Central memory CD8-positive, alpha-beta T cell (primary cell): ENCODE results near the gene DOP1A.

Experiments
- ATAC-seq: fragments of 150-1000 bp; cut with Tn5 transposase; replicated peaks from 2 replicates; pipeline ENCODE4 v1.10.0; 2022; ENCODE audit warnings: mild to moderate bottlenecking, moderate FRiP score, moderate number of reproducible peaks; ENCODE audit not compliant: poor library complexity, severe bottlenecking; ENCODE audit errors: extremely low read depth
- DNase-seq, 2 donors: peaks; one replicate each; pipeline ENCODE4 v3.0.0; 2021; ENCODE audit warnings: low spot score in 2 of 2
- H3K27ac Mint-ChIP-seq: one replicate; pipeline ENCODE4 v1.8.0; 2022; ENCODE audit warnings: low read depth, mild to moderate bottlenecking, moderate library complexity, mixed read lengths
- H3K27me3 Mint-ChIP-seq: one replicate; pipeline ENCODE4 v1.8.0; 2022; ENCODE audit warnings: mixed read lengths
- H3K36me3 Mint-ChIP-seq: one replicate; pipeline ENCODE4 v1.8.0; 2022; ENCODE audit warnings: mild to moderate bottlenecking, moderate library complexity, mixed read lengths; ENCODE audit not compliant: insufficient read depth
- H3K4me1 Mint-ChIP-seq: one replicate; pipeline ENCODE4 v1.8.0; 2022; ENCODE audit warnings: mixed read lengths
- H3K4me3 Mint-ChIP-seq: one replicate; pipeline ENCODE4 v1.8.0; 2022; ENCODE audit warnings: mild to moderate bottlenecking, moderate library complexity, mixed read lengths
- H3K9me3 Mint-ChIP-seq: one replicate; pipeline ENCODE4 v1.8.0; 2022; ENCODE audit warnings: mixed read lengths

Gene DOP1A

GRCh38 chr6:83097204-83097603, 29.7 kb downstream of the DOP1A start:
- Mint-ChIP-seq H3K9me3 (peaks cover 6% of the 10 kb centered on the region), H3K27ac (no peak overlapping the region), H3K4me1 (peaks cover 17% of the 10 kb centered on the region), H3K27me3 (no peaks in the 10 kb centered on the region), H3K4me3 (no peak overlapping the region), H3K36me3 (peaks cover 13% of the 10 kb centered on the region)
- ATAC-seq (no peak), DNase-seq (no peak)

GRCh38 chr6:83097675-83098074, 30.2 kb downstream of the DOP1A start:
- H3K9me3 Mint-ChIP-seq, result peaks cover 6% of the 10 kb centered on the region
- no peak overlapping the region for H3K4me3 Mint-ChIP-seq
- H3K36me3 Mint-ChIP-seq, result peaks cover 15% of the 10 kb centered on the region
- DNase-seq (no peak), ATAC-seq (no peak)
- no peaks in the 10 kb centered on the region for H3K27me3 Mint-ChIP-seq
- peaks cover 17% of the 10 kb centered on the region for H3K4me1 Mint-ChIP-seq
- H3K27ac Mint-ChIP-seq, result no peak overlapping the region

- no peak overlapping the region for H3K4me3 Mint-ChIP-seq
- peaks cover 15% of the 10 kb centered on the region for H3K36me3 Mint-ChIP-seq
- H3K4me1 Mint-ChIP-seq, result peaks cover 17% of the 10 kb centered on the region
- peaks cover 6% of the 10 kb centered on the region for H3K9me3 Mint-ChIP-seq
- H3K27me3 Mint-ChIP-seq, result no peaks in the 10 kb centered on the region
- no peak for ATAC-seq
- DNase-seq, result no peak
- H3K27ac Mint-ChIP-seq, result no peak overlapping the region
Measured at GRCh38 chr6:83098589-83098988, 31.1 kb downstream of the DOP1A start.

GRCh38 chr6:83108378-83108777, 40.9 kb downstream of the DOP1A start:
- DNase-seq (no peak), ATAC-seq (no peak)
- peaks cover 25% of the 10 kb centered on the region for H3K36me3 Mint-ChIP-seq
- no peaks in the 10 kb centered on the region for H3K27me3 Mint-ChIP-seq
- H3K4me1 Mint-ChIP-seq, result no peaks in the 10 kb centered on the region
- H3K4me3 Mint-ChIP-seq, result no peak overlapping the region
- no peak overlapping the region for H3K27ac Mint-ChIP-seq
- H3K9me3 Mint-ChIP-seq, result peaks cover 6% of the 10 kb centered on the region

GRCh38 chr6:83113258-83113657, 45.8 kb downstream of the DOP1A start:
- Mint-ChIP-seq H3K36me3 (peaks cover 19% of the 10 kb centered on the region), H3K27me3 (no peaks in the 10 kb centered on the region), H3K27ac (no peak overlapping the region), H3K4me3 (no peak overlapping the region), H3K4me1 (no peaks in the 10 kb centered on the region), H3K9me3 (no peaks in the 10 kb centered on the region)
- ATAC-seq (no peak), DNase-seq (no peak)

- Mint-ChIP-seq H3K27ac (no peak overlapping the region), H3K4me3 (no peak overlapping the region), H3K4me1 (no peaks in the 10 kb centered on the region), H3K27me3 (no peaks in the 10 kb centered on the region), H3K9me3 (no peaks in the 10 kb centered on the region), H3K36me3 (peaks cover 16% of the 10 kb centered on the region)
- DNase-seq (no peak), ATAC-seq (no peak)
Measured at GRCh38 chr6:83114164-83114563, 46.7 kb downstream of the DOP1A start.

GRCh38 chr6:83117802-83118201, 50.3 kb downstream of the DOP1A start:
- peaks cover 14% of the 10 kb centered on the region for H3K36me3 Mint-ChIP-seq
- H3K27ac Mint-ChIP-seq, result no peak overlapping the region
- no peaks in the 10 kb centered on the region for H3K4me1 Mint-ChIP-seq
- DNase-seq, result no peak
- no peak overlapping the region for H3K4me3 Mint-ChIP-seq
- H3K27me3 Mint-ChIP-seq, result no peaks in the 10 kb centered on the region
- no peaks in the 10 kb centered on the region for H3K9me3 Mint-ChIP-seq
- no peak for ATAC-seq

GRCh38 chr6:83119742-83120300, 52.4 kb downstream of the DOP1A start:
- no peak overlapping the region for H3K27ac Mint-ChIP-seq
- no peak for ATAC-seq

GRCh38 chr6:83124553-83124952, 57.1 kb downstream of the DOP1A start:
- H3K9me3 Mint-ChIP-seq, result no peaks in the 10 kb centered on the region
- no peak overlapping the region for H3K4me3 Mint-ChIP-seq
- H3K36me3 Mint-ChIP-seq, result peaks cover 39% of the 10 kb centered on the region
- no peak for DNase-seq
- no peak overlapping the region for H3K27ac Mint-ChIP-seq
- ATAC-seq, result no peak
- no peaks in the 10 kb centered on the region for H3K4me1 Mint-ChIP-seq
- H3K27me3 Mint-ChIP-seq, result no peaks in the 10 kb centered on the region

More at GRCh38 chr6:83119742-83120300, 52.4 kb downstream of the DOP1A start:
- DNase-seq, result no peak
- no peaks in the 10 kb centered on the region for H3K9me3 Mint-ChIP-seq
- H3K4me3 Mint-ChIP-seq, result no peak overlapping the region
- no peaks in the 10 kb centered on the region for H3K27me3 Mint-ChIP-seq
- no peaks in the 10 kb centered on the region for H3K4me1 Mint-ChIP-seq
- peaks cover 24% of the 10 kb centered on the region for H3K36me3 Mint-ChIP-seq

- H3K4me3 Mint-ChIP-seq, result no peak overlapping the region
- H3K27me3 Mint-ChIP-seq, result no peaks in the 10 kb centered on the region
- no peaks in the 10 kb centered on the region for H3K9me3 Mint-ChIP-seq
- ATAC-seq (no peak), DNase-seq (no peak)
- no peak overlapping the region for H3K27ac Mint-ChIP-seq
- no peaks in the 10 kb centered on the region for H3K4me1 Mint-ChIP-seq
- H3K36me3 Mint-ChIP-seq, result peaks cover 43% of the 10 kb centered on the region
Measured at GRCh38 chr6:83125425-83125824, 58.0 kb downstream of the DOP1A start.

GRCh38 chr6:83126223-83126622, 58.8 kb downstream of the DOP1A start:
- Mint-ChIP-seq H3K9me3 (no peaks in the 10 kb centered on the region), H3K4me3 (no peak overlapping the region), H3K36me3 (peaks cover 47% of the 10 kb centered on the region), H3K27me3 (no peaks in the 10 kb centered on the region), H3K27ac (no peak overlapping the region), H3K4me1 (no peaks in the 10 kb centered on the region)
- DNase-seq, result no peak
- no peak for ATAC-seq

GRCh38 chr6:83126807-83127206, 59.3 kb downstream of the DOP1A start:
- no peak overlapping the region for H3K27ac Mint-ChIP-seq
- peaks cover 52% of the 10 kb centered on the region for H3K36me3 Mint-ChIP-seq

GRCh38 chr6:83127258-83127657, 59.8 kb downstream of the DOP1A start:
- no peaks in the 10 kb centered on the region for H3K4me1 Mint-ChIP-seq
- no peak overlapping the region for H3K27ac Mint-ChIP-seq
- H3K9me3 Mint-ChIP-seq, result no peaks in the 10 kb centered on the region
- H3K4me3 Mint-ChIP-seq, result no peak overlapping the region
- no peaks in the 10 kb centered on the region for H3K27me3 Mint-ChIP-seq
- H3K36me3 Mint-ChIP-seq, result peaks cover 49% of the 10 kb centered on the region
- DNase-seq (no peak), ATAC-seq (no peak)

More at GRCh38 chr6:83126807-83127206, 59.3 kb downstream of the DOP1A start:
- Mint-ChIP-seq H3K4me1 (no peaks in the 10 kb centered on the region), H3K9me3 (no peaks in the 10 kb centered on the region), H3K27me3 (no peaks in the 10 kb centered on the region), H3K4me3 (no peak overlapping the region)
- ATAC-seq, result no peak
- no peak for DNase-seq

GRCh38 chr6:83127976-83128375, 60.5 kb downstream of the DOP1A start:
- Mint-ChIP-seq H3K36me3 (peaks cover 49% of the 10 kb centered on the region), H3K27me3 (no peaks in the 10 kb centered on the region), H3K27ac (no peak overlapping the region), H3K9me3 (no peaks in the 10 kb centered on the region), H3K4me1 (no peaks in the 10 kb centered on the region), H3K4me3 (no peak overlapping the region)
- DNase-seq (no peak), ATAC-seq (no peak)
